Measurements from ENCODE around the gene RANBP9.

- TF ChIP-seq CTCF (conservative IDR thresholded peaks at IDR 0.05; ENCODE audit: low read depth in 2 of 2) (no peak), REST (IDR thresholded peaks at IDR 0.05; ENCODE audit: unreplicated experiment) (no peak), EZH2 (IDR thresholded peaks at IDR 0.05; ENCODE audit: low read depth, unreplicated experiment) (no peak), POLR2AphosphoS5 (IDR thresholded peaks at IDR 0.05; ENCODE audit: low read depth) (no peak), JUNB (IDR thresholded peaks at IDR 0.05; ENCODE audit: unreplicated experiment) (no peak), ZNF114 (CRISPR knock-in tag; IDR thresholded peaks at IDR 0.05) (no peak), ZNF331 (CRISPR knock-in tag; IDR thresholded peaks at IDR 0.05; ENCODE audit: low read depth) (no peak), EZH2phosphoT487 (IDR thresholded peaks at IDR 0.05; ENCODE audit: unreplicated experiment) (no peak), CREB1 (CRISPR knock-in tag; IDR thresholded peaks at IDR 0.05; ENCODE audit: low read depth) (no peak), NANOG (IDR thresholded peaks at IDR 0.05; ENCODE audit: borderline replicate concordance) (no peak)
These were observed 50.7 kb downstream of the RANBP9 start for GRCh38 chr6:13660893-13661292.
